Forelimb muscle (tissue), 1 donor: ENCODE measurements around the gene SFXN3. TPM values are rescaled to one million over a fixed set of nuclear protein-coding genes. Genes with fewer than 3 reads are reported as not detected.
A peak's percentile ranks its signal among the peaks of the same experiment; 100 is the strongest.

Experiments used
- DNase-seq: peaks from one replicate; pipeline ENCODE4 v3.0.0-alpha.2; 2013; ENCODE audit warnings: low read depth
- polyA plus RNA-seq: library from polyadenylated mRNA; unstranded; fragments of 120-200 nt; gene quantifications from one replicate; pipeline ENCODE4 v1.2.1, GENCODE V29; 2013; ENCODE audit not compliant: insufficient read length

Gene SFXN3
- polyA plus RNA-seq, 1 donor: 22.5 TPM

GRCh38 chr10:101035916-101036702, 5.1 kb downstream of the SFXN3 start:
- no peak for DNase-seq

DNA sequence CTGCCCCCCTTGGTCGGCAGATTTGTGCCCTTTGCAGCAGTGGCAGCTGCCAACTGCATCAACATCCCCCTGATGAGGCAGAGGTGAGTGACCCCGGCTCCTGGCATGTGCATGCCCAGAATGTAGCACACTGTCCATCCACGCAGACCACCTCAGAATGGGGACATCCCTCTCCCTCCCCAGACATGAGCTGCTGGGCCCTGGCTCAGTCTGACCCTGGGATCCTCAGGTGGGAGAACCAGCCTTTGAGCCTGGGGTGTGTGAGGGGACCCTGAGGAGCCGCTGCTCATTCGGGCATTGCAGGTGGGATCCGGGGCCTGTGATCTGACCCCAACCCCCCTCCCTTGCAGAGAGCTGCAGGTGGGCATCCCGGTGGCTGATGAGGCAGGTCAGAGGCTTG, 5.7 kb downstream of the SFXN3 start:
- no peak for DNase-seq

DNA sequence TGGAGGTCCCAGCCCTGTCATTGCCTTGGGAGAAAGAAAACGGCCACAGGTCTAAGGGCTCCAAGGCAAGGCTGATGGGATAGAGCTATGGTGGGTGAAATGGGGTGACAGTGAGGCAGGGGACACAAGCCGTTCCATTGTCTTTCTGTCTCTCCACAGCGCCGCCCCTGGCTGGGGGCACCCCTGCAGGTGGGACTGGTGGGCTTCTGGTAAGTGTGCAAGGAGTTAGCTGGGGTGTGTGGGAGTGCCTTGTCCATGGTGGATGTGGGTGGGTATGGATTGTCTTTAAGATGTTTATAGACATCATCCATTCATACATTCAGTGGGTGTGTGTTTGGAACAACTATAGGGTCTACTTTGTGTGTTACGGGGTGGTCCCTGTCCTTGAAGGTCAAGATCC, 7.5 kb downstream of the SFXN3 start:
- DNase-seq: no peak

- no peak for DNase-seq
Observed at GRCh38 chr10:101040061-101040460, 9.0 kb downstream of the SFXN3 start.

DNA sequence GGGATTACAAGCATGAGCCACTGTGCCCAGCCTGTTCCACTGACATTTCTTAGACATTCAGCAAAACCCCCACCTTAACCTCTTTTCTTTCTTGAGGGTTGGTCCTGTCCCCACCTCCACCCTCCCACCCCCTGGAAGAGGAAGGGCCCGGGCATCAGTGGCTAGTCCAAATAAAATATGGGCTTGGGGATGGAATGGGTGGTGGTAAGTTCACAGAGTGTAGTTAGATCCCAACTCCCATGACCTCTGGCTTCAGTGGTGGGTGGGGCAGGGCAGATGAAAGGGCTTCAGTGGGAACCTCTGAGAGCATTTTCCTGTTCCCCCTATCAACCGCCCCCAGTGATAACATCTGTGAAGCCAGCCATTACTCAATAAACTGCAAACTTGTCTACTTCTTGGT, 9.8 kb downstream of the SFXN3 start:
- DNase-seq: no peak

- peak; percentile 67 for DNase-seq
Observed at GRCh38 chr10:101041252-101041761, 10.3 kb downstream of the SFXN3 start.

DNA sequence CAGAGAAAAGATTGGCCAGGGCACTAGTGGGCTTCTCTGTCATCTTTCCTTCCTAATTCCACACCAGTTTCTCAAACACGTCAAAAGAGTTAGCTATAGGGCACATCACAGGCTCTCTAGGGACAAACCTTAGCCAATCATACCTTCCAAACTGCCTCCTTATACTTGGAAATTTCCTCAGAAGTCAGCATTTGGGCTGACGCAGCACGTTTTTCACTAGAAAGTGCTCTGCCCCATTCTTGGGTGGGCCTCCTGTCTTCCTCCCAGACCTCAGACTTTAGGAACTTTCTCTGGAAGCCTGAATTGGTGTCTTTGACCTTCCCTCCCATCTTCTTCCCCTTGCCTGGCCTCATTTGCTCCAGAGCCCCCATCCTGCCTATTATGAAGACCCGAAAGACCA, 11.1 kb downstream of the SFXN3 start:
- DNase-seq: no peak

GRCh38 chr10:101042667-101043362, 11.8 kb downstream of the SFXN3 start:
- peak; percentile 90 for DNase-seq

DNA sequence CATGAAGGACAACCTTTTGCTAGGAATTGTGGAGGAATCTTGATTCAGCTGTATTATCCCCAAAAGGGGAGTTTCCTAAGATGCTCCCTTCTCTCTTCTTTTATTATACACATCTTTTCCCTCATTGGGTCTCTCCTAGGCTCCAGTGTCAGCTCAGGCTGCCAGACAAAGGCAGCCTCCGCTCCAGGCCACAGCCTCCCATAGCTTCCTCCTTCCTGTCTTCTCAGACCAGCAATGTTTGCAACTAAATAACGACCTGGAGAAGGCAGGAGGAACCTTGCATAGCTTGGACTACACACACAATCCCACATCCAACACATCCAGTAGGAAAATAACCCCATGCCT, 12.3 kb downstream of the SFXN3 start:
- DNase-seq: no peak

GRCh38 chr10:101044117-101044516, 13.1 kb downstream of the SFXN3 start:
- no peak for DNase-seq

- DNase-seq: no peak
Observed at GRCh38 chr10:101046332-101047238, 15.6 kb downstream of the SFXN3 start.

- DNase-seq: no peak
Observed at GRCh38 chr10:101047268-101047667, 16.2 kb downstream of the SFXN3 start.

- DNase-seq: no peak
Observed at GRCh38 chr10:101047961-101048892, 17.2 kb downstream of the SFXN3 start.

GRCh38 chr10:101050208-101051069, 19.4 kb downstream of the SFXN3 start:
- no peak for DNase-seq

GRCh38 chr10:101052285-101052684, 21.3 kb downstream of the SFXN3 start:
- no peak for DNase-seq

DNA sequence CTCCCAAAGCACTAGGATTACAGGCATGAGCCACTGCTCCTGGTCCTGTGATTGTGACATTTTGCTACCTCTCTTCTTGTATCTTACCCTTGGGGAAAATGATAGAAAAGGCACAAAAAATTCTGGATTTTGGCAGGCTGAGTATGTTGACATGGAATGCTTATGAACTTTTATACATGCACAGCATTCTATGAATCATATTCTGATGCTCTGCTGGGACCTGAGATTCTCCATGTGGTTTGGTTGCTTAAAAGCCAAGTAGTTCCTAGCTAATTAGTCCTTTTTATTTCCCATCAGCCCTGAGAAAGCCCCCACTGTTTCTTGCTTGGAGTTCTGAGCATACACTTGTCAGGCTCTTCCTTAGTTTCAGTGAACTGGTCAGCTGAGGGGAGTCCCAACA, 22.5 kb downstream of the SFXN3 start:
- DNase-seq: no peak

DNA sequence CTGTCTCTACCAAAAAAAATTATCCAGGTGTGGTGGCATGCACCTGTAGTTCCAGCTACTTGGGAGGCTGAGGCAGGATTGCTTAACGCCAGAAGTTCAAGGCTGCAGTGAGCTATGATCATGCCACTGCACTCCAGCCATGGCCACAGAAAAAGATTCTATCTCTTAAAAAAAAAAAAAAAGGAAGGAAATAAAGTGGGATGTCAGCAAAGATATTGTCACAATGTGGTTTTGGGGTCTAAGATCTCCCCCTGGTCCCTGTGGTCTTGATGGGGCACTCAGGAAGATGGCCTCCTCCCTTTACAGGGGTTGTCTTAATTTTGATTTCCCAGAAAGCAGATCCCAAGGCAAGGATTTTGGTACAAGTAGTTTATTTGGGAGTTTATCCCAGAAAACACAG, 23.3 kb downstream of the SFXN3 start:
- DNase-seq: no peak

DNA sequence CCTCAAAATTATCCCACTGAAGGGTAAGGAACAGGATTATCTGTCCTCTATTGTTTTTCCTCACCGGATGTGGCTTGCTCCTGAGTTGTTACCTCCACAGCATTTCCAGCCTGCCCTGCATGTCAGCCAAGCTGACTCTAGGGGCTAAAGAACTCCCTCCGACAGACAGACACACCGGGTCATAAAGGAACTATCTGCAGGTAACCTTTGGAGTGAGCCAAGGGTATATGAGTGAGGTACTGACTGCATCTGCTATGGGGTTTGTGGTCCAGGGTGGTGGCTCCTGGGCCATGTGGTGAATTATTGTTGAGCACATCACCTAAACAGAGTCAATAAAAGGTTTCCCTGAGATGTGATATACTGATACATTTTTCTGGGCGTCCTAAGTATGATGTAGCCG, 23.8 kb downstream of the SFXN3 start:
- DNase-seq: no peak

- no peak for DNase-seq
Observed at GRCh38 chr10:101055411-101055810, 24.4 kb downstream of the SFXN3 start.
